ENCODE results near the gene CYFIP2.

DNA sequence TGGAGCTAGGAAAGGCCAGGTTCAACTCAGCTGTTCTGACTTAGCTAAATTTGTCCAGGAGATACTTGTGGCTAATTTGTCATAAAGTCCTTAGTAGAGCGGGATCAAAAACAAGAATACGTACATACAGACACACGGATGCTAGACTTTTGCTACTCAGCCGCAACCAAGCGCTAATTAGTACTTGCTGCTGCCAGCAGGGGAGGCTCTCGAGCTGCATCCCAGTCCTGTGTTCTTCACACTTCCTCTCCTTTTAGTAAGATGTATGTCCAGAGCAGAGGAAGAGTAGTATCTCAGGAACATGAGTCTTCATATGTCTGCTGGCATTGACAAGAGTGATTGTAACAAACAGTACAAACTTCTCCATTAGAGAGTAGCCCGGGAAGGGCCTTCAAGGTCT lies 58.3 kb downstream of the CYFIP2 start:
- TF ChIP-seq, protein P1, sequence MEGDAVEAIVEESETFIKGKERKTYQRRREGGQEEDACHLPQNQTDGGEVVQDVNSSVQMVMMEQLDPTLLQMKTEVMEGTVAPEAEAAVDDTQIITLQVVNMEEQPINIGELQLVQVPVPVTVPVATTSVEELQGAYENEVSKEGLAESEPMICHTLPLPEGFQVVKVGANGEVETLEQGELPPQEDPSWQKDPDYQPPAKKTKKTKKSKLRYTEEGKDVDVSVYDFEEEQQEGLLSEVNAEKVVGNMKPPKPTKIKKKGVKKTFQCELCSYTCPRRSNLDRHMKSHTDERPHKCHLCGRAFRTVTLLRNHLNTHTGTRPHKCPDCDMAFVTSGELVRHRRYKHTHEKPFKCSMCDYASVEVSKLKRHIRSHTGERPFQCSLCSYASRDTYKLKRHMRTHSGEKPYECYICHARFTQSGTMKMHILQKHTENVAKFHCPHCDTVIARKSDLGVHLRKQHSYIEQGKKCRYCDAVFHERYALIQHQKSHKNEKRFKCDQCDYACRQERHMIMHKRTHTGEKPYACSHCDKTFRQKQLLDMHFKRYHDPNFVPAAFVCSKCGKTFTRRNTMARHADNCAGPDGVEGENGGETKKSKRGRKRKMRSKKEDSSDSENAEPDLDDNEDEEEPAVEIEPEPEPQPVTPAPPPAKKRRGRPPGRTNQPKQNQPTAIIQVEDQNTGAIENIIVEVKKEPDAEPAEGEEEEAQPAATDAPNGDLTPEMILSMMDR (IDR thresholded peaks at IDR 0.05) = no peak
- no peak for TF ChIP-seq POLR2A (IDR thresholded peaks at IDR 0.05)
